Occipital lobe (tissue), 3 donors: ENCODE results near the gene SET. TPM values are rescaled to one million over a fixed set of nuclear protein-coding genes. Genes with fewer than 3 reads are reported as not detected.

Experiments used
- DNase-seq: peaks from one replicate; lab custom pipeline; 2025; lab: John Stamatoyannopoulos, UW
- small RNA-seq: library from RNA; depleted of rRNA; stranded (forward); fragments of <200 nt; gene quantifications from one replicate; pipeline ENCODE3, GENCODE V24; 2014
- total RNA-seq: library from RNA; depleted of rRNA; stranded (reverse); fragments of >200 nt; gene quantifications from one replicate; pipeline ENCODE4 v1.2.3, GENCODE V29; 2014

SET gene
- total RNA-seq, 1 donor from 2014 or later, result 849 TPM

DNA sequence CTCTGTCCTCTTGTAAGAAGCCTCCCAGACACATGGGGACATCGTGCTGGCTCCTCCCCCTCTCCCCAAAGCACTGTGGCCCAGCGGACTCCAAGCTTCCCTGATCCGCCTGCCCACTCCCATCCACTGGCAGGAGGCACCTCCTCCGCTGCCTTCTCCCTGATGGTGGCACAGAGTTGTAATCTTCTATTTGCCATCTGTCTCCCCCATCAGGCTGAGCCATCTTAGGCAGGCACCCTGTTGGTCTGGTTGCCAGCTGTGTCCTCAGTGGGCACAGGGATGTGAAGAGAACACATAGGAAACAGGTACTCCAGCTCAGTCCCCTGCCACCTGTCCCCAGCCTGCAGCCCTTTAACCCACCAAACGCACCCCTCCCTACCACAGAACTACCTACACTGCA lies 40.3 kb downstream of the SET start:
- no peak for DNase-seq

GRCh38 chr9:128729766-128730517 lies 40.9 kb downstream of the SET start:
- no peak for DNase-seq

DNA sequence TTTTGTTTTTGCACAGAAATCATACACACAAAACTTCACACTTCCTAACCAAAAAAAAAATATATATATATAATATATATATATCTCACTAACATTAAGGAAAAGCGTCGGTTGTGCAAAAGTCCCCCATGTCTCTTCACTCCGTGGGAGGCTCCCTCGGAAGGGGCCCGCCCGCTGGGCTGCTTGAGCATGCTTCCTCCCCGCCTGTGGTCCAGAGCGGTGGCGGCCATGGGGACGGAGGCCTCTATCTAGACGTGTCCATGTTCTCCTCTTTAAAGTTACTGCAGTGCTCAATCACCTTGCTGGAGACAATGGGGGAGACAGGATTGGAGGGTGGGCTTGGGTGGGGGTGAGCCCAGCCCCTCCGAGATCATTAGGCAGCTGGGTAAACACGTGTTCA lies 42.1 kb downstream of the SET start:
- no peak for DNase-seq

GRCh38 chr9:128731691-128732090 lies 42.7 kb downstream of the SET start:
- no peak for DNase-seq

- DNase-seq, result no peak
Observed at GRCh38 chr9:128732576-128732975, 43.6 kb downstream of the SET start.

DNA sequence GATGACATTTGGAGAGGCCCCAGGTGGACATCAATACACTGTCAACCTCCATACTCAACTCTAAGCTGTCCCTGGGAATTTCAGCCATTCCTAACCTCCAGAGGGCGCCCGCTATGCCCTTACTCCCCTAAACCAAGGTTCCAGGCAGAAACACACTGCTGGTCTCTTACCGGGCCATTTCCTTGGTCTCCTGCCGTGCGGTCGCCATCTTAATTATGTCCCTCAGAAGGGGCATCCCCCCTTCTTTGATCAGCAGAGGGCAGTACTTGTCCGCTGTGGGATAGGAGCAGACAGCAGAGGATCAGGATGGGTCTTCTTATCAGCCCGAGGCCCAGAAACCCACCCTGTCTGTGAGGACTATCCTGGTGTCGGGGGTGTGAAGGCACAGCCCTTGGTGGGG lies 44.2 kb downstream of the SET start:
- DNase-seq, result peak; percentile 21

DNA sequence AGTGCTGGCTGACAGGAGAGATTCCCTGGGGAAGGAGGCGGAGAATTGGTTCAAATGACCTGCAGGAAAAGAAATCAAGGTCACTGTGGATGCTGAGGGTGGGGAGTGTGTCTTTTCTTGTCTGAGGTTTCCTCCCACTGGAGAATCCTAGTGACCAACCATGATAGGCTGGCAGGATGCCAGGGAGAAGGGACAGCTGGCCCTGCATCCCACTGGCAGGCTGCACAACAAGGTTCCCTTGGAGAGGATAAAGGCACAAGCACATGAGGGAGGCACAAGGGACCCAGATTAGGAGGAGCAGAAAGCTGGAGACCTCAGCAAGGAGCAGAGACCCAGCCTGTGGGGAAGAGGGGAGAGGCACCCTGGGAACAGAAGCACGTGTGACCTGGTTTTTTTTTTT lies 46.4 kb downstream of the SET start:
- DNase-seq, result peak; percentile 10

GRCh38 chr9:128742401-128742800 lies 53.4 kb downstream of the SET start:
- no peak for DNase-seq

- DNase-seq, result no peak
Observed at GRCh38 chr9:128743421-128743820, 54.4 kb downstream of the SET start.

Small RNA genes lying within 50 kb of the gene (small RNA-seq; reads per million reads assigned to genes)
- gene RF00017 (not detected), gene RN7SL560P (not detected)

Other genes with a start within 250 kb of the SET start
- 14.8 TPM for gene ODF2, start 233.2 kb upstream of the SET start, total RNA-seq
- 18.9 TPM for gene GLE1, start 184.5 kb upstream of the SET start, total RNA-seq
- gene SPTAN1, start 136.6 kb upstream of the SET start, total RNA-seq, result 914 TPM
- gene DYNC2I2, start 32.4 kb upstream of the SET start, total RNA-seq, result 32.0 TPM
- gene PKN3, start 13.3 kb downstream of the SET start, total RNA-seq, result 0.31 TPM
- gene ZDHHC12, start 34.9 kb downstream of the SET start, total RNA-seq, result 0.94 TPM
- 26.8 TPM for gene ZER1, start 82.7 kb downstream of the SET start, total RNA-seq
- 7.5 TPM for gene TBC1D13, start 98.0 kb downstream of the SET start, total RNA-seq
- gene ENDOG, start 129.3 kb downstream of the SET start, total RNA-seq, result 21.1 TPM
- gene SPOUT1, start 140.6 kb downstream of the SET start, total RNA-seq, result 14.2 TPM
- 9.0 TPM for gene KYAT1, start 192.7 kb downstream of the SET start, total RNA-seq
- gene LRRC8A, start 192.9 kb downstream of the SET start, total RNA-seq, result 20.4 TPM
- 1.1 TPM for gene PHYHD1, start 231.8 kb downstream of the SET start, total RNA-seq